Activated CD8-positive, alpha-beta memory T cell treated with anti-CD3 and anti-CD28 coated beads for 36 hours (primary cell): Measurements from ENCODE around the gene JMJD7. TPM values are rescaled to one million over a fixed set of nuclear protein-coding genes. Genes with fewer than 3 reads are reported as not detected.

Source experiments
- CTCF ChIA-PET: fragments of 350-600 bp; sonication (Branson Sonifier 250); formaldehyde crosslinking; loops from one replicate; lab custom pipeline; 2021; ENCODE audit warnings: antibody characterized with exemption; lab: Charles Lee
- POLR2A ChIA-PET: fragments of 350-600 bp; sonication (Branson Sonifier 250); formaldehyde crosslinking; loops from one replicate; lab custom pipeline; 2021; ENCODE audit warnings: antibody characterized with exemption; lab: Charles Lee
- total RNA-seq, 2 experiments: library from RNA; stranded (reverse); gene quantifications; one replicate each; pipeline ENCODE4 v1.2.3, GENCODE V29; 2021

JMJD7 gene
- total RNA-seq, 2 experiments from 2014 or later: 16.2 to 16.3 TPM

DNA sequence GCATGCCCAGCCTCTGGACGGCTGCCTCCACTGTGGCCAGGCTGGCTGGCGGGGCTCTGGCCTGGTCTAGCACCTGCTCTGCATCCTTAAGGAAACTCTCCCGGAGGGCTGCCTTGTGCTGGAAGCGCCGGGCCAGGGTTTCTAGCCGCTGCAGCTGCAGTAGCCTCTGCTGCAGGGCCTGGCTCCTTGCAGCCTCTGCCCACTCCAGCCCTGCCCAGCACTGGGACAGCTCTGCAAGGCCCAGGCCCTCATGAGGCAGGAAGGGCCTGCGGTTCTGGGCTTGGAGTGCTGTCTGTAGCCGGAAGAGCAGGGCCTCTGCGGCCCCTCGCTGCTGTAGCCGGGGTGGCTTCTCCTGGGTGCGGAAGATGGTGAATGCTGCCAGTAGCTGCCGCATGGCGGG is 57.9 kb downstream of the JMJD7 start:
- POLR2A ChIA-PET: no interaction called here
- CTCF ChIA-PET: no interaction called here

DNA sequence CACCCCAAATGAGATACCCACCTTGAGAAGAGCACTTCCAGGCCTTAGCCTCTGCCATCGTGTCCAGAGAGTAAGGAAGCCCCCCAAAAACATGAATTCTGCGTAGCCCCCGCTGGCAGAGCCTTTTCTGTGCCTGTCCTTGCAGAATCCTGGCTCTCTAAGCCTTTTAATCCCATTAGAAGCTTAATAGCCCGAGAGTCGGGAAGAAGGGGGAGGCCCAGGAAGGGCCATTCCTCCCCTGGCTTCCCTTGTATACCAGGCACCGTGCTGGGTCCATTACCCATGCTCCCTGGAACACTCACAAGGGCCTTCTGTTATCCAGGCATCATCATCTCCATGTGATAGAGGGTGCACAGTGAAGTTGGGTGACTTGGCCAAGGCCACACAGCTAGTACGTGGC is 58.8 kb downstream of the JMJD7 start:
- POLR2A ChIA-PET: no interaction called here

DNA sequence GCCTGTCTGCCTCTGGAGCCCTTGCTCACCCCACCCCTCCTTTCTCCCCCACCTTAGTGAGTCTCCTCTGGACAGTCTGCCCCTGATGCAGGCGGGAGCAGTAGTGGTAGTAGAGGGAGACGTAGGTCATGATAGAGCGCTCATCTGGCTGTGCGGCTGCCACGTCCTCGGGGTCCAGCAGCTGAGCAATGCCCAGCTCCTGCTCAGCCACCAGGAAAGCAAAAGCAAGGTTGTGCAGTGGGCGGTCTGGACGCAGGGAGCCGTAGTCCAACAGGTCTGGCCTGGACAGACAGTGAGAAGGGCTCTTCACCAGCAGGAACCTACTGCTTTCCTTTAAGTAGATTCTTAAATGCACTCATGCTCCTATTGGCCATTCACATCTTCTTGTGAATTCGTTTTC is 59.3 kb downstream of the JMJD7 start:
- ChIA-PET CTCF (no interaction called here), POLR2A (no interaction called here)

More for the DNA sequence above, 58.8 kb downstream of the JMJD7 start:
- CTCF ChIA-PET: no interaction called here

Other genes starting within 250 kb of the JMJD7 start
- gene MGA, start 167.7 kb upstream of the JMJD7 start, total RNA-seq: 10 to 100 TPM; 37.9 to 38.2 TPM
- gene MAPKBP1, start 53.6 kb upstream of the JMJD7 start, total RNA-seq: 10 to 100 TPM; 17.3 to 18.6 TPM
- gene PLA2G4B, start 10.8 kb downstream of the JMJD7 start, total RNA-seq: 1 to 10 TPM; 4.1 to 4.5 TPM
- gene SPTBN5, start 66.0 kb downstream of the JMJD7 start, total RNA-seq: under 1 TPM; 0.21 to 0.23 TPM
- 10 to 100 TPM; 25.8 TPM for gene EHD4, start 144.5 kb downstream of the JMJD7 start, total RNA-seq
- gene PLA2G4E, start 192.9 kb downstream of the JMJD7 start, total RNA-seq: not detected